Sigmoid colon (tissue), 7 donors: ENCODE measurements around the gene KLHL22. TPM values are rescaled to one million over a fixed set of nuclear protein-coding genes. Genes with fewer than 3 reads are reported as not detected.

Experiments used
- DNase-seq: peaks from one replicate; pipeline ENCODE4 v3.0.0-alpha.2; 2019
- H3K27ac ChIP-seq, 4 donors: fragments of 200-600 bp; sonication (generic); one replicate each; pipeline ENCODE4 v1.5.1; 2016 to 2019; ENCODE audit warnings: mild to moderate bottlenecking in 1 of 4
- H3K27me3 ChIP-seq, 3 donors: fragments of 200-600 bp; sonication (generic); one replicate each; pipeline ENCODE4 v1.5.1; 2019; ENCODE audit warnings: mild to moderate bottlenecking in 1 of 3
- H3K36me3 ChIP-seq, 4 donors: fragments of 200-600 bp; sonication (generic); one replicate each; pipeline ENCODE4 v1.5.1; 2016 to 2019
- H3K4me1 ChIP-seq, 4 donors: fragments of 200-600 bp; sonication (generic); one replicate each; pipeline ENCODE4 v1.5.1; 2017 to 2019
- H3K4me3 ChIP-seq, 4 donors: fragments of 200-600 bp; sonication (generic); one replicate each; pipeline ENCODE4 v1.5.1; 2017 to 2019; ENCODE audit warnings: mild to moderate bottlenecking in 2 of 4, moderate library complexity in 1 of 4
- H3K9me3 ChIP-seq, 4 donors: fragments of 200-600 bp in 3 of 4; sonication (generic) in 3 of 4; one replicate each; pipeline versions ENCODE4 v1.5.1 to v1.6.1; 2013 to 2019
- EP300 ChIP-seq, 4 donors: sonication (generic); formaldehyde crosslinking; IDR thresholded peaks; one replicate each; pipeline ENCODE4 v1.6.1; 2017; ENCODE audit warnings: antibody characterized with exemption in 4 of 4
- POLR2A ChIP-seq, 2 donors: fragments of 450-650 bp; IDR thresholded peaks; one replicate each; pipeline ENCODE4 v1.6.1; 2016; ENCODE audit warnings: antibody characterized with exemption in 2 of 2, mild to moderate bottlenecking in 2 of 2, moderate library complexity in 2 of 2
- POLR2AphosphoS5 ChIP-seq, 4 donors: sonication (generic); formaldehyde crosslinking; IDR thresholded peaks; one replicate each; pipeline ENCODE4 v1.6.1; 2017; ENCODE audit warnings: antibody characterized with exemption in 4 of 4
- WGBS, 2 donors: extraction: QIAGEN DNeasy Blood & Tissue Kit; methylation state at CpG; one replicate each; pipeline ENCODE4 v1.1.7; 2013; 5-methylcytosine and 5-hydroxymethylcytosine counted together
- intact Hi-C: fragments of 100-400 bp; cut with DNase I; formaldehyde crosslinking; loops from one replicate; pipeline ENCODE4 v1.15.1; 2023
- polyA plus RNA-seq, 3 donors: library from polyadenylated mRNA; stranded (reverse); fragments of 200-250 nt; gene quantifications; one replicate each; pipeline ENCODE4 v1.2.3, GENCODE V29; 2013
- total RNA-seq, 4 donors: library from RNA; depleted of rRNA; stranded (reverse); fragments of >200 nt; gene quantifications; one replicate each; pipeline ENCODE4 v1.1.0, GENCODE V29; 2016
- TF ChIP-seq, protein P1 (sequence below), 4 experiments: fragments of 450-650 bp in 3 of 4; fragments of 200-600 bp in 1 of 4; IDR thresholded peaks; one replicate each; pipeline ENCODE4 v1.5.1; 2016 to 2019; ENCODE audit warnings: antibody characterized with exemption in 4 of 4, mild to moderate bottlenecking in 3 of 4, moderate library complexity in 2 of 4
- donor health status: healthy with polysubstance abuse.
- donor health status: Bipolar disorder and iron deficiency.
- donor health status: healthy.

The KLHL22 gene
- total and polyA plus RNA-seq, 7 donors: 5.4 to 39.6 (median 26.4) TPM

DNA sequence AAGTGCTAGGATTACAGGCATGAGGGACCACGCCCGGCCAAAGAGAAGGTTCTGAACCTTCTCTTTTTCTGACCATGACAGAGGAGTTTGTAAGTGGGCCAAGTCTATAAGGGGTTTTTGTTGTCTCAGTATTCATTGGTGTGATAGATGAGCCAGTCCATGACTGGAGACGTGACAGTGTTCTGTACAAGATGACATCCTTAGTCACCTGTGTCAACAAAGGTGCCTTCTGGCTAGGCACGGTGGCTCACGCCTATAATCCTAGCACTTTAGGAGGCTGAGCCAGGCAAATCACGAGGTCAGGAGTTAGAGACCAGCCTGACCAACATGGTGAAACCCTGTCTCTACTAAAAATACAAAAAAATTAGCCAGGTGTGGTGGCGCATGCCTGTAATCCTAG lies 4.2 kb upstream of the KLHL22 start:
- Histone ChIP-seq H3K4me3 (no peak overlapping the region), H3K27ac (no peak overlapping the region), H3K9me3 (no peaks in the 10 kb centered on the region), H3K4me1 (peaks cover 0 to 10% (median 6%) of the 10 kb centered on the region in 4 donors), H3K27me3 (no peaks in the 10 kb centered on the region), H3K36me3 (peaks cover 0 to 22% (median 2%) of the 10 kb centered on the region in 4 donors)
- no peak for DNase-seq
- WGBS, 2 donors: 50 to 79% methylated on average over 7 of the region's 7 CpGs
- TF ChIP-seq POLR2AphosphoS5 (IDR thresholded peaks at IDR 0.05): no peak
- no peak for TF ChIP-seq POLR2A (IDR thresholded peaks at IDR 0.05)
- TF ChIP-seq, protein P1, sequence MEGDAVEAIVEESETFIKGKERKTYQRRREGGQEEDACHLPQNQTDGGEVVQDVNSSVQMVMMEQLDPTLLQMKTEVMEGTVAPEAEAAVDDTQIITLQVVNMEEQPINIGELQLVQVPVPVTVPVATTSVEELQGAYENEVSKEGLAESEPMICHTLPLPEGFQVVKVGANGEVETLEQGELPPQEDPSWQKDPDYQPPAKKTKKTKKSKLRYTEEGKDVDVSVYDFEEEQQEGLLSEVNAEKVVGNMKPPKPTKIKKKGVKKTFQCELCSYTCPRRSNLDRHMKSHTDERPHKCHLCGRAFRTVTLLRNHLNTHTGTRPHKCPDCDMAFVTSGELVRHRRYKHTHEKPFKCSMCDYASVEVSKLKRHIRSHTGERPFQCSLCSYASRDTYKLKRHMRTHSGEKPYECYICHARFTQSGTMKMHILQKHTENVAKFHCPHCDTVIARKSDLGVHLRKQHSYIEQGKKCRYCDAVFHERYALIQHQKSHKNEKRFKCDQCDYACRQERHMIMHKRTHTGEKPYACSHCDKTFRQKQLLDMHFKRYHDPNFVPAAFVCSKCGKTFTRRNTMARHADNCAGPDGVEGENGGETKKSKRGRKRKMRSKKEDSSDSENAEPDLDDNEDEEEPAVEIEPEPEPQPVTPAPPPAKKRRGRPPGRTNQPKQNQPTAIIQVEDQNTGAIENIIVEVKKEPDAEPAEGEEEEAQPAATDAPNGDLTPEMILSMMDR (IDR thresholded peaks at IDR 0.05): no peak
- no peak for TF ChIP-seq EP300 (IDR thresholded peaks at IDR 0.05)
- intact Hi-C loops: loop anchor here (5.0 to 10.0 kb wide), 2 partner anchors 62 to 205 kb away; partner anchors contain the start of gene SCARF2

DNA sequence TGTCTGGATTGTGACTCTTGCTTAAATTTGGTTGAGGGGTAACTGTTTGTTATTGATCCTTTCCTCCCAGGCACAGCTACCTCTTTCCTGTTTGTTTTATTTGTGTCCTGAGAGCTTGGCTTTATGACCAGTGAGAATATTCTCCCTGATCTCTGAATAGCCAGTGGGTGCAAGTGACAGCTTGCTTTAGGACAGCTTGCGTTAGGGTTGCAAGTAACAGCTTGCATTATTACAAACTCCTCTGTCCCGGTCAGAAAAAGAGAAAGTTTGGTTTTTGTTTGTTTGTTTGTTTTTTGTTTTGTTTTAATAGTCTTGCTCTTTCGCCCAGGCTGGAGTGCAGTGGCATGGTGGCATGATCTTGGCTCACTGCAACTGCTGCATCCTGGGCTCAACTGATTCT lies 3.3 kb upstream of the KLHL22 start:
- no peak for DNase-seq
- Histone ChIP-seq H3K36me3 (peaks cover 0 to 22% (median 2%) of the 10 kb centered on the region in 4 donors), H3K27me3 (no peaks in the 10 kb centered on the region), H3K9me3 (no peaks in the 10 kb centered on the region), H3K4me1 (peaks cover 0 to 19% (median 14%) of the 10 kb centered on the region in 4 donors), H3K27ac (no peak overlapping the region), H3K4me3 (no peak overlapping the region)
- intact Hi-C loops: loop anchor here (5.0 to 10.0 kb wide), 2 partner anchors 62 to 206 kb away; partner anchors contain the start of gene SCARF2
- WGBS, 2 donors: 59 to 61% methylated on average over 3 of the region's 3 CpGs
- no peak for TF ChIP-seq POLR2AphosphoS5 (IDR thresholded peaks at IDR 0.05)
- TF ChIP-seq EP300 (IDR thresholded peaks at IDR 0.05): no peak
- TF ChIP-seq, protein P1 (IDR thresholded peaks at IDR 0.05): no peak

DNA sequence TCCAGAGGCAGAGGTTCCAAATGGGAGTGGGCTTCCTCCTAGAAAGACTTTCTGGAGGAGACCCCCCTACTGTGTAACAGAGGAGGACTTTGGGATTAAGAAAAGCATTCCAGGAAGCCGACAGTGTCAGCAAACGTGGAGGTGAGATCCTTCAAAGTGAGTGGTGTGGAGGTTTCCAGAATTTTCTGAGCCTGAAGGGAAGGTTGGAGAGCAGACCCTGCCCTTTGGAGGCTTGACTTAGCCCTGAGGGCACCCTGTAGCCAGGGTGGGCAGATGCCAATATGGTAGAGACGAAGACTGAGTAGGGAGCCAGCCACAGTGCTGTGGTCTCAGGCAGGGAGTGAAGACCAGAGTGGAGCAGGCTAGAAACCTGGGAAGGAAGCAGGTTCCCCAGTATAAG lies 1.8 kb upstream of the KLHL22 start:
- no peak for TF ChIP-seq POLR2AphosphoS5 (IDR thresholded peaks at IDR 0.05)
- TF ChIP-seq POLR2A (IDR thresholded peaks at IDR 0.05): no peak
- no peak for TF ChIP-seq EP300 (IDR thresholded peaks at IDR 0.05)
- TF ChIP-seq, protein P1 (IDR thresholded peaks at IDR 0.05): no peak
- no peaks in the 10 kb centered on the region for H3K9me3 ChIP-seq
- no peak for DNase-seq
- H3K4me3 ChIP-seq: no peak overlapping the region
- 94% methylated on average over 3 of the region's 3 CpGs for WGBS, 2 donors
- peaks cover 0 to 22% (median 2%) of the 10 kb centered on the region in 4 donors for H3K36me3 ChIP-seq
- intact Hi-C loops: loop anchor here (5.0 to 10.0 kb wide), 2 partner anchors 60 to 207 kb away; partner anchors contain the start of gene SCARF2
- H3K27ac ChIP-seq: no peak overlapping the region
- H3K27me3 ChIP-seq: no peaks in the 10 kb centered on the region
- peaks cover 0 to 30% (median 25%) of the 10 kb centered on the region in 4 donors for H3K4me1 ChIP-seq

DNA sequence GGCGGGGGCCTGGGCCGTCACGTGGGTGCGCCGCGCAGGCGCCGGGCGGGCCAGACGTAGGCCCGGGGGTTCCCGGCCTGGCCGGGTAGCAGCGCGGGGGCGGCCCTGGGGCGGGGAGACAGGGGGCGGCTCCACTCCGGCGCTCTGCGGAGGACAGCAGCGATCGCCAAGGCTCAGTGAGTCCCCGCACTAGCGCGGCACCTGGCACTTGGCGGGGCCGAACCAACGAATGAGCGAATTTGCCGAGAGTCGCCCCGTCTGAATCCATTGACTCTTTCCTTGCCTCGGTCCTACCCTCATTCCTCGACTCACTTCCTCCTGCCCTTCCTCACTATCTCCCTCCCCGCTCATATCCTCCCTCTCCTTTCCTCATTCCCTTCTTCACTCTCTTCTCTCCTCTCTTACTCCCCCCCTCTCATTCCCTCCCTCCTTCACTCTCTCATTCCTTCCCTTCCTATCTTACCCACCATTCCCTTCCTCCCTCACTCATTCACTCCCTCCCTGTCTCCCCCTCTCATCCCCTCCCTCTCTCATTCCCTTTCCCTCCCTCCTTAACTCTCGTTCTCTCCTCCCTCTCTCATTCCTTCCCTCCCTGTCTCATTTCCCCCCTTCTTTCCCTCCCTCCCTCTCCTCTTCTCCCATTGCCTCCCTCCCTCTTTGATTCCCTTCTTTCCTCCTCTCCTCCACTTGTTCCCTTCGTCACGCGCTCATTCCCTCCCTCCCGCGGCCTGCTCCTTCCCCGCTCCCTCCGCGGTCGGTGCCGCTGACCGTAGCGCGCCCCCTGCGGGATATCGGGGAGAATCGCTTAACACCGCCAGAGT lies 476 bp upstream of the KLHL22 start:
- H3K4me1 ChIP-seq: peaks cover 0 to 38% (median 26%) of the 10 kb centered on the region in 4 donors
- H3K27ac ChIP-seq: peak overlapping the region; percentile 91 to 97 (median 94)
- no peaks in the 10 kb centered on the region for H3K9me3 ChIP-seq
- peak overlapping the region; percentile 42 to 85 (median 72) for H3K4me3 ChIP-seq
- peaks cover 0 to 14% (median 2%) of the 10 kb centered on the region in 4 donors for H3K36me3 ChIP-seq
- intact Hi-C loops: loop anchor here (1.0 to 10.0 kb wide), 4 partner anchors 11 to 209 kb away; partner anchors contain the start of genes MED15 and SCARF2
- H3K27me3 ChIP-seq: no peaks in the 10 kb centered on the region
- WGBS, 2 donors: 1% methylated on average over 54 of the region's 54 CpGs
- TF ChIP-seq POLR2A (IDR thresholded peaks at IDR 0.05) (peak; percentile 70 to 80), EP300 (IDR thresholded peaks at IDR 0.05) (no peak), POLR2AphosphoS5 (IDR thresholded peaks at IDR 0.05) (peak; percentile 60 to 84 (median 81))
- TF ChIP-seq, protein P1 (IDR thresholded peaks at IDR 0.05): peak; percentile 83 to 97 (median 92)
- peak; percentile 96 for DNase-seq
